Dendritic cell treated with granulocyte-macrophage colony-stimulating factor and Interleukin-4, amounts not matched to agents 40 ng/mL and 50 ng/mL, for 4 days (primary cell): ENCODE data around the gene ZNF724.
"Not testable (repeated sequence)": the region's sequence is repeated elsewhere in the genome, so short reads cannot be mapped to it uniquely, and the experiment has no call there.

Experiments
- H3K27ac Mint-ChIP-seq: one replicate; pipeline ENCODE4 v1.8.0; 2022; ENCODE audit warnings: mild to moderate bottlenecking, mixed read lengths
- H3K27me3 Mint-ChIP-seq: one replicate; pipeline ENCODE4 v1.8.0; 2022; ENCODE audit warnings: mild to moderate bottlenecking, mixed read lengths
- H3K36me3 Mint-ChIP-seq: one replicate; pipeline ENCODE4 v1.8.0; 2022; ENCODE audit warnings: low read depth, mixed read lengths
- H3K4me1 Mint-ChIP-seq: one replicate; pipeline ENCODE4 v1.8.0; 2022; ENCODE audit warnings: low read depth, mixed read lengths
- H3K4me3 Mint-ChIP-seq: one replicate; pipeline ENCODE4 v1.8.0; 2022; ENCODE audit warnings: mild to moderate bottlenecking, moderate library complexity, mixed read lengths
- H3K9me3 Mint-ChIP-seq: one replicate; pipeline ENCODE4 v1.8.0; 2022; ENCODE audit warnings: mixed read lengths
- intact Hi-C: fragments of 100-400 bp; cut with micrococcal nuclease; formaldehyde crosslinking; loops from one replicate; pipeline ENCODE4 v1.15.0; 2022

ZNF724 gene

GRCh38 chr19:23249911-23250649 lies at the start of gene ZNF724:
TSS of gene ZNF724 (minus strand) at chr19:23250394. CDS start at chr19:23250242, 152 bp downstream.
- Mint-ChIP-seq H3K36me3 (peaks cover 46% of the 10 kb centered on the region), H3K4me1 (peaks cover 5% of the 10 kb centered on the region), H3K27ac (peak within 1 kb of the TSS; percentile 90), H3K4me3 (peak within 1 kb of the TSS; percentile 94), H3K9me3 (peaks cover 29% of the 10 kb centered on the region), H3K27me3 (no peaks in the 10 kb centered on the region)
- intact Hi-C loops = loop anchor here (2.0 to 10.0 kb wide), 3 partner anchors 25 to 782 kb away; partner anchors contain the start of gene ZNF91

GRCh38 chr19:23294141-23294540 lies 43.9 kb upstream of the ZNF724 start:
- Mint-ChIP-seq H3K36me3 (no peaks in the 10 kb centered on the region), H3K9me3 (peaks cover 80% of the 10 kb centered on the region), H3K27ac (no peak overlapping the region), H3K4me1 (no peaks in the 10 kb centered on the region), H3K27me3 (no peaks in the 10 kb centered on the region), H3K4me3 (no peak overlapping the region)
- intact Hi-C loops = no loop called here

- peaks cover 65% of the 10 kb centered on the region for H3K9me3 Mint-ChIP-seq
- H3K27ac Mint-ChIP-seq, H3K4me3 Mint-ChIP-seq, H3K27me3 Mint-ChIP-seq, intact Hi-C loops, H3K36me3 Mint-ChIP-seq, H3K4me1 Mint-ChIP-seq: not testable (repeated sequence)
Observed at GRCh38 chr19:23289966-23290365, 39.8 kb upstream of the ZNF724 start.

- H3K36me3 Mint-ChIP-seq = no peaks in the 10 kb centered on the region
- H3K27ac Mint-ChIP-seq = no peak overlapping the region
- H3K9me3 Mint-ChIP-seq = peaks cover 74% of the 10 kb centered on the region
- no peaks in the 10 kb centered on the region for H3K4me1 Mint-ChIP-seq
- intact Hi-C loops = no loop called here
- no peaks in the 10 kb centered on the region for H3K27me3 Mint-ChIP-seq
- H3K4me3 Mint-ChIP-seq = no peak overlapping the region
Observed at GRCh38 chr19:23287620-23288019, 37.4 kb upstream of the ZNF724 start.

- peaks cover 77% of the 10 kb centered on the region for H3K9me3 Mint-ChIP-seq
- H3K4me1 Mint-ChIP-seq = no peaks in the 10 kb centered on the region
- no peak overlapping the region for H3K27ac Mint-ChIP-seq
- intact Hi-C loops = no loop called here
- H3K36me3 Mint-ChIP-seq = no peaks in the 10 kb centered on the region
- no peak overlapping the region for H3K4me3 Mint-ChIP-seq
- no peaks in the 10 kb centered on the region for H3K27me3 Mint-ChIP-seq
Observed at GRCh38 chr19:23286477-23286876, 36.3 kb upstream of the ZNF724 start.

- peaks cover 81% of the 10 kb centered on the region for H3K9me3 Mint-ChIP-seq
- H3K4me3 Mint-ChIP-seq = no peak overlapping the region
- H3K27ac Mint-ChIP-seq = no peak overlapping the region
- H3K36me3 Mint-ChIP-seq = no peaks in the 10 kb centered on the region
- intact Hi-C loops = no loop called here
- no peaks in the 10 kb centered on the region for H3K4me1 Mint-ChIP-seq
- H3K27me3 Mint-ChIP-seq = no peaks in the 10 kb centered on the region
Observed at GRCh38 chr19:23285948-23286347, 35.8 kb upstream of the ZNF724 start.

- H3K4me1 Mint-ChIP-seq, H3K4me3 Mint-ChIP-seq, H3K27ac Mint-ChIP-seq, intact Hi-C loops, H3K36me3 Mint-ChIP-seq, H3K27me3 Mint-ChIP-seq: not testable (repeated sequence)
- peaks cover 75% of the 10 kb centered on the region for H3K9me3 Mint-ChIP-seq
Observed at GRCh38 chr19:23285326-23285725, 35.1 kb upstream of the ZNF724 start.

- H3K27ac Mint-ChIP-seq = no peak overlapping the region
- H3K27me3 Mint-ChIP-seq = no peaks in the 10 kb centered on the region
- no peaks in the 10 kb centered on the region for H3K4me1 Mint-ChIP-seq
- H3K9me3 Mint-ChIP-seq = peaks cover 65% of the 10 kb centered on the region
- intact Hi-C loops = no loop called here
- H3K4me3 Mint-ChIP-seq = no peak overlapping the region
- H3K36me3 Mint-ChIP-seq = no peaks in the 10 kb centered on the region
Observed at GRCh38 chr19:23283925-23284324, 33.7 kb upstream of the ZNF724 start.

GRCh38 chr19:23281663-23282276 lies 31.6 kb upstream of the ZNF724 start:
- intact Hi-C loops = no loop called here
- H3K9me3 Mint-ChIP-seq = peaks cover 54% of the 10 kb centered on the region
- no peak overlapping the region for H3K27ac Mint-ChIP-seq
- no peaks in the 10 kb centered on the region for H3K27me3 Mint-ChIP-seq
- no peaks in the 10 kb centered on the region for H3K4me1 Mint-ChIP-seq
- H3K4me3 Mint-ChIP-seq = no peak overlapping the region
- H3K36me3 Mint-ChIP-seq = no peaks in the 10 kb centered on the region

- not testable (repeated sequence) for H3K27ac Mint-ChIP-seq, H3K36me3 Mint-ChIP-seq, H3K27me3 Mint-ChIP-seq, H3K4me3 Mint-ChIP-seq, H3K4me1 Mint-ChIP-seq
- H3K9me3 Mint-ChIP-seq = peaks cover 21% of the 10 kb centered on the region
- intact Hi-C loops = loop anchor here (10.0 kb wide), 1 partner anchor 117 kb away; the partner anchor contains the start of gene ZNF91
Observed at GRCh38 chr19:23278118-23278517, 27.9 kb upstream of the ZNF724 start.

GRCh38 chr19:23273590-23274412 lies 23.6 kb upstream of the ZNF724 start:
- Mint-ChIP-seq H3K9me3 (no peaks in the 10 kb centered on the region), H3K4me1 (peaks cover 10% of the 10 kb centered on the region), H3K36me3 (peaks cover 37% of the 10 kb centered on the region), H3K27me3 (no peaks in the 10 kb centered on the region), H3K27ac (peak overlapping the region; percentile 82), H3K4me3 (peak overlapping the region; percentile 93)
- intact Hi-C loops = loop anchor here (2.0 to 10.0 kb wide), 2 partner anchors 23 to 121 kb away; partner anchors contain the start of genes ZNF724 and ZNF91

GRCh38 chr19:23273022-23273589 lies 22.9 kb upstream of the ZNF724 start:
- peak overlapping the region; percentile 93 for H3K4me3 Mint-ChIP-seq
- no peaks in the 10 kb centered on the region for H3K9me3 Mint-ChIP-seq
- no peaks in the 10 kb centered on the region for H3K27me3 Mint-ChIP-seq
- H3K36me3 Mint-ChIP-seq = peaks cover 44% of the 10 kb centered on the region
- intact Hi-C loops = loop anchor here (10.0 kb wide), 1 partner anchor 122 kb away; the partner anchor contains the start of gene ZNF91
- H3K27ac Mint-ChIP-seq = peak overlapping the region; percentile 82
- H3K4me1 Mint-ChIP-seq = peaks cover 10% of the 10 kb centered on the region

- H3K27ac Mint-ChIP-seq = no peak overlapping the region
- peaks cover 71% of the 10 kb centered on the region for H3K36me3 Mint-ChIP-seq
- no peak overlapping the region for H3K4me3 Mint-ChIP-seq
Observed at GRCh38 chr19:23263870-23264590, 13.8 kb upstream of the ZNF724 start.

More at GRCh38 chr19:23263870-23264590, 13.8 kb upstream of the ZNF724 start:
- no peaks in the 10 kb centered on the region for H3K9me3 Mint-ChIP-seq
- intact Hi-C loops = no loop called here
- no peaks in the 10 kb centered on the region for H3K27me3 Mint-ChIP-seq
- no peaks in the 10 kb centered on the region for H3K4me1 Mint-ChIP-seq
